ENCODE measurements around the gene DLG5.

DLG5 gene

GRCh38 chr10:77904100-77904840 is 22.3 kb downstream of the DLG5 start:
- Histone ChIP-seq H3K4me1 (ENCODE audit: insufficient read depth, low read length) (no peaks in the 10 kb centered on the region), H3K9me3 (ENCODE audit: low read length) (no peaks in the 10 kb centered on the region), H3K4me3 (ENCODE audit: low read length) (no peak overlapping the region), H2AFZ (ENCODE audit: low read depth, low read length) (no peak overlapping the region), H3K36me3 (ENCODE audit: insufficient read depth, low read length) (no peaks in the 10 kb centered on the region), H3K27me3 (ENCODE audit: insufficient read depth, low read length) (no peaks in the 10 kb centered on the region)

GRCh38 chr10:77902159-77902558 is 24.4 kb downstream of the DLG5 start:
- H3K4me1 ChIP-seq (ENCODE audit: insufficient read depth, low read length) = peaks cover 6% of the 10 kb centered on the region
- H3K9me3 ChIP-seq (ENCODE audit: low read length) = no peaks in the 10 kb centered on the region
- H2AFZ ChIP-seq (ENCODE audit: low read depth, low read length) = no peak overlapping the region
- H3K36me3 ChIP-seq (ENCODE audit: insufficient read depth, low read length) = no peaks in the 10 kb centered on the region
- no peaks in the 10 kb centered on the region for H3K27me3 ChIP-seq (ENCODE audit: insufficient read depth, low read length)
- no peak overlapping the region for H3K4me3 ChIP-seq (ENCODE audit: low read length)

- H3K4me1 ChIP-seq (ENCODE audit: insufficient read depth, low read length) = peaks cover 6% of the 10 kb centered on the region
- no peak overlapping the region for H2AFZ ChIP-seq (ENCODE audit: low read depth, low read length)
- no peak overlapping the region for H3K4me3 ChIP-seq (ENCODE audit: low read length)
- H3K27me3 ChIP-seq (ENCODE audit: insufficient read depth, low read length) = no peaks in the 10 kb centered on the region
- no peaks in the 10 kb centered on the region for H3K36me3 ChIP-seq (ENCODE audit: insufficient read depth, low read length)
- no peaks in the 10 kb centered on the region for H3K9me3 ChIP-seq (ENCODE audit: low read length)
Observed at GRCh38 chr10:77901743-77902142, 24.8 kb downstream of the DLG5 start.

GRCh38 chr10:77899690-77900089 is 26.9 kb downstream of the DLG5 start:
- no peaks in the 10 kb centered on the region for H3K27me3 ChIP-seq (ENCODE audit: insufficient read depth, low read length)
- H3K4me3 ChIP-seq (ENCODE audit: low read length) = no peak overlapping the region
- H3K4me1 ChIP-seq (ENCODE audit: insufficient read depth, low read length) = peaks cover 6% of the 10 kb centered on the region
- no peak overlapping the region for H2AFZ ChIP-seq (ENCODE audit: low read depth, low read length)
- H3K9me3 ChIP-seq (ENCODE audit: low read length) = no peaks in the 10 kb centered on the region
- no peaks in the 10 kb centered on the region for H3K36me3 ChIP-seq (ENCODE audit: insufficient read depth, low read length)

- no peak overlapping the region for H2AFZ ChIP-seq (ENCODE audit: low read depth, low read length)
- H3K27me3 ChIP-seq (ENCODE audit: insufficient read depth, low read length) = no peaks in the 10 kb centered on the region
- H3K36me3 ChIP-seq (ENCODE audit: insufficient read depth, low read length) = no peaks in the 10 kb centered on the region
- H3K4me3 ChIP-seq (ENCODE audit: low read length) = no peak overlapping the region
- H3K4me1 ChIP-seq (ENCODE audit: insufficient read depth, low read length) = peaks cover 6% of the 10 kb centered on the region
- no peaks in the 10 kb centered on the region for H3K9me3 ChIP-seq (ENCODE audit: low read length)
Observed at GRCh38 chr10:77899080-77899477, 27.5 kb downstream of the DLG5 start.

GRCh38 chr10:77898323-77899079 is 28.1 kb downstream of the DLG5 start:
- Histone ChIP-seq H3K36me3 (ENCODE audit: insufficient read depth, low read length) (no peaks in the 10 kb centered on the region), H3K4me3 (ENCODE audit: low read length) (no peak overlapping the region), H3K27me3 (ENCODE audit: insufficient read depth, low read length) (no peaks in the 10 kb centered on the region)

GRCh38 chr10:77896058-77896457 is 30.5 kb downstream of the DLG5 start:
- Histone ChIP-seq H3K4me3 (ENCODE audit: low read length) (no peak overlapping the region), H3K4me1 (ENCODE audit: insufficient read depth, low read length) (peaks cover 19% of the 10 kb centered on the region), H3K27me3 (ENCODE audit: insufficient read depth, low read length) (no peaks in the 10 kb centered on the region), H3K9me3 (ENCODE audit: low read length) (no peaks in the 10 kb centered on the region), H3K36me3 (ENCODE audit: insufficient read depth, low read length) (no peaks in the 10 kb centered on the region), H2AFZ (ENCODE audit: low read depth, low read length) (no peak overlapping the region)

More at GRCh38 chr10:77898323-77899079, 28.1 kb downstream of the DLG5 start:
- Histone ChIP-seq H2AFZ (ENCODE audit: low read depth, low read length) (no peak overlapping the region), H3K9me3 (ENCODE audit: low read length) (no peaks in the 10 kb centered on the region), H3K4me1 (ENCODE audit: insufficient read depth, low read length) (peaks cover 6% of the 10 kb centered on the region)

- H3K4me3 ChIP-seq (ENCODE audit: low read length) = no peak overlapping the region
- peaks cover 37% of the 10 kb centered on the region for H3K4me1 ChIP-seq (ENCODE audit: insufficient read depth, low read length)
- H3K27me3 ChIP-seq (ENCODE audit: insufficient read depth, low read length) = no peaks in the 10 kb centered on the region
- H2AFZ ChIP-seq (ENCODE audit: low read depth, low read length) = no peak overlapping the region
- no peaks in the 10 kb centered on the region for H3K36me3 ChIP-seq (ENCODE audit: insufficient read depth, low read length)
- H3K9me3 ChIP-seq (ENCODE audit: low read length) = no peaks in the 10 kb centered on the region
Observed at GRCh38 chr10:77894058-77894457, 32.5 kb downstream of the DLG5 start.

- Histone ChIP-seq H3K4me3 (ENCODE audit: low read length) (no peak overlapping the region), H3K36me3 (ENCODE audit: insufficient read depth, low read length) (no peaks in the 10 kb centered on the region), H3K4me1 (ENCODE audit: insufficient read depth, low read length) (peaks cover 38% of the 10 kb centered on the region), H3K27me3 (ENCODE audit: insufficient read depth, low read length) (no peaks in the 10 kb centered on the region), H2AFZ (ENCODE audit: low read depth, low read length) (no peak overlapping the region), H3K9me3 (ENCODE audit: low read length) (no peaks in the 10 kb centered on the region)
Observed at GRCh38 chr10:77893386-77893785, 33.2 kb downstream of the DLG5 start.

- no peaks in the 10 kb centered on the region for H3K36me3 ChIP-seq (ENCODE audit: insufficient read depth, low read length)
- no peaks in the 10 kb centered on the region for H3K9me3 ChIP-seq (ENCODE audit: low read length)
- H3K27me3 ChIP-seq (ENCODE audit: insufficient read depth, low read length) = no peaks in the 10 kb centered on the region
- H3K4me1 ChIP-seq (ENCODE audit: insufficient read depth, low read length) = peaks cover 44% of the 10 kb centered on the region
- no peak overlapping the region for H3K4me3 ChIP-seq (ENCODE audit: low read length)
- no peak overlapping the region for H2AFZ ChIP-seq (ENCODE audit: low read depth, low read length)
Observed at GRCh38 chr10:77892761-77893160, 33.8 kb downstream of the DLG5 start.

- no peaks in the 10 kb centered on the region for H3K27me3 ChIP-seq (ENCODE audit: insufficient read depth, low read length)
- peaks cover 50% of the 10 kb centered on the region for H3K4me1 ChIP-seq (ENCODE audit: insufficient read depth, low read length)
- H2AFZ ChIP-seq (ENCODE audit: low read depth, low read length) = no peak overlapping the region
- no peak overlapping the region for H3K4me3 ChIP-seq (ENCODE audit: low read length)
- no peaks in the 10 kb centered on the region for H3K36me3 ChIP-seq (ENCODE audit: insufficient read depth, low read length)
- H3K9me3 ChIP-seq (ENCODE audit: low read length) = no peaks in the 10 kb centered on the region
Observed at GRCh38 chr10:77892021-77892739, 34.4 kb downstream of the DLG5 start.

GRCh38 chr10:77890097-77890496 is 36.5 kb downstream of the DLG5 start:
- Histone ChIP-seq H3K9me3 (ENCODE audit: low read length) (no peaks in the 10 kb centered on the region), H3K4me3 (ENCODE audit: low read length) (no peak overlapping the region), H3K4me1 (ENCODE audit: insufficient read depth, low read length) (peaks cover 57% of the 10 kb centered on the region), H2AFZ (ENCODE audit: low read depth, low read length) (no peak overlapping the region), H3K36me3 (ENCODE audit: insufficient read depth, low read length) (no peaks in the 10 kb centered on the region), H3K27me3 (ENCODE audit: insufficient read depth, low read length) (no peaks in the 10 kb centered on the region)

GRCh38 chr10:77889277-77889903 is 37.2 kb downstream of the DLG5 start:
- Histone ChIP-seq H3K4me3 (ENCODE audit: low read length) (no peak overlapping the region), H3K9me3 (ENCODE audit: low read length) (no peaks in the 10 kb centered on the region), H3K4me1 (ENCODE audit: insufficient read depth, low read length) (peaks cover 57% of the 10 kb centered on the region), H2AFZ (ENCODE audit: low read depth, low read length) (no peak overlapping the region), H3K27me3 (ENCODE audit: insufficient read depth, low read length) (no peaks in the 10 kb centered on the region), H3K36me3 (ENCODE audit: insufficient read depth, low read length) (no peaks in the 10 kb centered on the region)
